Keratinocyte (primary cell): ENCODE data around the gene NT5DC2. TPM values are rescaled to one million over a fixed set of nuclear protein-coding genes. Genes with fewer than 3 reads are reported as not detected.
A peak's percentile ranks its signal among the peaks of the same experiment; 100 is the strongest.

Source experiments
- DNase-seq: peaks from one replicate; pipeline ENCODE4 v3.0.0-alpha.2; 2011; ENCODE audit warnings: low read depth, missing footprints, low spot score
- FAIRE-seq: peaks from 2 replicates; lab custom pipeline; 2011; peaks lifted over from hg19 to GRCh38; lab: Jason Lieb, UNC
- H2AFZ ChIP-seq: 2 replicates; pipeline ENCODE4 v1.6.0; 2012; ENCODE audit warnings: low read length, control low read depth, inconsistent platforms; ENCODE audit not compliant: control insufficient read depth
- H3K27ac ChIP-seq: 2 replicates; pipeline ENCODE4 v1.5.1; 2011; ENCODE audit warnings: low read length; ENCODE audit not compliant: control insufficient read depth, insufficient read depth
- H3K27me3 ChIP-seq: 3 replicates; pipeline ENCODE4 v1.6.0; 2011; ENCODE audit warnings: low read length; ENCODE audit not compliant: control insufficient read depth, insufficient read depth; ENCODE audit errors: extremely low read depth
- H3K36me3 ChIP-seq, 2 experiments: 2 replicates in 1 of 2; 3 replicates in 1 of 2; pipeline ENCODE4 v1.5.1; 2011; ENCODE audit warnings: low read length in 2 of 2, mild to moderate bottlenecking in 1 of 2; ENCODE audit not compliant: control insufficient read depth in 2 of 2, insufficient read depth in 2 of 2; ENCODE audit errors: extremely low read depth in 1 of 2
- H3K4me1 ChIP-seq: 3 replicates; pipeline ENCODE4 v1.5.1; 2011; ENCODE audit warnings: low read length; ENCODE audit not compliant: control insufficient read depth, insufficient read depth; ENCODE audit errors: extremely low read depth
- H3K4me2 ChIP-seq: 3 replicates; pipeline ENCODE4 v1.6.0; 2011; ENCODE audit warnings: low read depth, low read length; ENCODE audit not compliant: control insufficient read depth, insufficient read depth; ENCODE audit errors: extremely low read depth
- H3K4me3 ChIP-seq, 3 experiments: fragments of 200-600 bp in 1 of 3; sonication (generic) in 1 of 3; 2 replicates in 2 of 3; 3 replicates in 1 of 3; pipeline ENCODE4 v1.5.1; 2011 to 2016; ENCODE audit warnings: low read length in 3 of 3, mild to moderate bottlenecking in 3 of 3, control low read depth in 2 of 3, inconsistent platforms in 1 of 3, low read depth in 1 of 3, mixed read lengths in 1 of 3, mixed run types in 1 of 3, moderate library complexity in 1 of 3; ENCODE audit not compliant: control insufficient read depth in 2 of 3, insufficient read depth in 2 of 3; ENCODE audit errors: extremely low read depth in 1 of 3
- H3K79me2 ChIP-seq: 2 replicates; pipeline ENCODE4 v1.6.0; 2012; ENCODE audit warnings: low read length; ENCODE audit not compliant: control insufficient read depth, insufficient read depth
- H3K9ac ChIP-seq: 3 replicates; pipeline ENCODE4 v1.6.0; 2011; ENCODE audit warnings: low read length; ENCODE audit not compliant: control insufficient read depth, insufficient read depth; ENCODE audit errors: extremely low read depth
- H3K9me1 ChIP-seq: 3 replicates; pipeline ENCODE4 v1.6.0; 2011; ENCODE audit warnings: low read length; ENCODE audit not compliant: control insufficient read depth, insufficient read depth; ENCODE audit errors: extremely low read depth
- H3K9me3 ChIP-seq: 2 replicates; pipeline ENCODE4 v1.5.1; 2012; ENCODE audit warnings: low read depth, low read length; ENCODE audit not compliant: control insufficient read depth
- H4K20me1 ChIP-seq: 3 replicates; pipeline ENCODE4 v1.6.0; 2011; ENCODE audit warnings: low read length; ENCODE audit not compliant: control insufficient read depth, insufficient read depth; ENCODE audit errors: extremely low read depth
- CTCF ChIP-seq, 3 experiments: IDR thresholded peaks in 1 of 3; conservative IDR thresholded peaks in 1 of 3; optimal IDR thresholded peaks in 1 of 3; 2 replicates in 2 of 3; 3 replicates in 1 of 3; pipeline versions ENCODE3 to v1.5.1; 2011; ENCODE audit warnings: low read length in 3 of 3, mild to moderate bottlenecking in 3 of 3, moderate library complexity in 2 of 3, control low read depth in 1 of 3, inconsistent platforms in 1 of 3; ENCODE audit not compliant: insufficient read depth in 2 of 3; ENCODE audit errors: extremely low read depth in 1 of 3
- EZH2 ChIP-seq: IDR thresholded peaks from one replicate; pipeline ENCODE4 v1.6.1; 2012; ENCODE audit warnings: inconsistent platforms, mild to moderate bottlenecking, low read length, moderate library complexity
- dilution Hi-C: fragments of 300-500 bp; cut with MboI; formaldehyde crosslinking; loops from one replicate; pipeline ENCODE4 v1.7.0; 2020; ENCODE audit warnings: low sequenced_read_pairs; ENCODE audit not compliant: extremely low pct_ligation_motif_present
- polyA plus RNA-seq, 5 experiments: library from polyadenylated mRNA; depleted of rRNA in 3 of 5; stranded (reverse) in 3 of 5; stranded (forward) in 1 of 5; unstranded in 1 of 5; fragments of >200 nt; gene quantifications; 1 replicate in 1 of 5; 2 replicates in 3 of 5; 3 replicates in 1 of 5; pipeline versions ENCODE4 v1.2.1 to v1.2.3, GENCODE V29; 2011 to 2012; ENCODE audit warnings: missing spikeins in 2 of 5, low read depth in 1 of 5, low replicate concordance in 1 of 5

The NT5DC2 gene
- polyA plus RNA-seq, 1 donor (not counting 4 experiments of a cell fraction or from before 2014, with no cell fraction given): 54.7 TPM

GRCh38 chr3:52546111-52546901, 12.6 kb upstream of the NT5DC2 start:
- H3K4me2 ChIP-seq: no peak overlapping the region
- H3K36me3 ChIP-seq: peaks cover 11 to 27% of the 10 kb centered on the region in 2 experiments
- TF ChIP-seq EZH2 (no peak), CTCF (optimal IDR thresholded peaks at IDR 0.05 in 1 of 3, IDR thresholded peaks at IDR 0.05 in 1 of 3, conservative IDR thresholded peaks at IDR 0.05 in 1 of 3; ENCODE audit: extremely low read depth in 1 of 3, insufficient read depth in 2 of 3, low read length in 3 of 3) (no peak)
- H3K27ac ChIP-seq: peak overlapping the region; percentile 13
- DNase-seq (no peak), FAIRE-seq (no peak)
- H3K9me3 ChIP-seq: no peaks in the 10 kb centered on the region
- no peaks in the 10 kb centered on the region for H3K4me1 ChIP-seq
- dilution Hi-C loops: no loop called here
- H3K27me3 ChIP-seq: no peaks in the 10 kb centered on the region
- no peaks in the 10 kb centered on the region for H4K20me1 ChIP-seq
- no peak overlapping the region for H3K4me3 ChIP-seq
- H2AFZ ChIP-seq: no peak overlapping the region
- peaks cover 3% of the 10 kb centered on the region for H3K79me2 ChIP-seq
- H3K9me1 ChIP-seq: no peaks in the 10 kb centered on the region
- no peak overlapping the region for H3K9ac ChIP-seq

DNA sequence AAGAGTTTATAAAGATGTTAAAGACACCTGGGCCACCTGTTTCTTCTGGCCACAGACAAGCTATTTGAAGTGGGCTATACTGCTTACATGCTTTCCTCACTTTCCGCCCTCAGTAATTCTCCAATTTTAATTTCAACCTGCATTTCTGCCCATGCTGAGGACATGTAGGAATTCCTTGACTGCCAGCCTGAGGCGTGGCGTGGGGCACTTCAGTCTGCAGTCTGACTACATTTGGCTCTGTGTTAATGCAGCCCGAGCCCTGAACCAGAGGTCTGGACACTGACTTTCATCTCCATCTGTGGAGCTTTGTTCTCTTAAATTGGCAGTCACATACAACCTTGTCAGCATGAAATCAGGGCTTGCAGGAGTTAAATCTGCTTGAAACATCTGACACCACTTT, 11.3 kb upstream of the NT5DC2 start:
- dilution Hi-C loops: no loop called here
- H3K4me3 ChIP-seq: no peak overlapping the region
- peaks cover 6% of the 10 kb centered on the region for H3K79me2 ChIP-seq
- FAIRE-seq: peak; percentile 34
- H3K9me3 ChIP-seq: no peaks in the 10 kb centered on the region
- no peak overlapping the region for H3K27ac ChIP-seq
- H4K20me1 ChIP-seq: no peaks in the 10 kb centered on the region
- no peak for DNase-seq
- H3K4me1 ChIP-seq: no peaks in the 10 kb centered on the region
- TF ChIP-seq EZH2 (no peak), CTCF (optimal IDR thresholded peaks at IDR 0.05 in 1 of 3, IDR thresholded peaks at IDR 0.05 in 1 of 3, conservative IDR thresholded peaks at IDR 0.05 in 1 of 3; ENCODE audit: extremely low read depth in 1 of 3, insufficient read depth in 2 of 3, low read length in 3 of 3) (no peak)
- no peak overlapping the region for H3K4me2 ChIP-seq
- peaks cover 9 to 19% of the 10 kb centered on the region in 2 experiments for H3K36me3 ChIP-seq
- H3K27me3 ChIP-seq: no peaks in the 10 kb centered on the region
- H2AFZ ChIP-seq: no peak overlapping the region
- no peak overlapping the region for H3K9ac ChIP-seq
- no peaks in the 10 kb centered on the region for H3K9me1 ChIP-seq
